SW480 (cell line): ENCODE data around the gene NOC4L.

ENCODE experiments used
- DNase-seq: peaks from one replicate; pipeline ENCODE4 v3.0.0-alpha.2; 2016; ENCODE audit warnings: low spot score

The NOC4L gene

GRCh38 chr12:132197581-132198354, 53.5 kb downstream of the NOC4L start:
- no peak for DNase-seq

DNA sequence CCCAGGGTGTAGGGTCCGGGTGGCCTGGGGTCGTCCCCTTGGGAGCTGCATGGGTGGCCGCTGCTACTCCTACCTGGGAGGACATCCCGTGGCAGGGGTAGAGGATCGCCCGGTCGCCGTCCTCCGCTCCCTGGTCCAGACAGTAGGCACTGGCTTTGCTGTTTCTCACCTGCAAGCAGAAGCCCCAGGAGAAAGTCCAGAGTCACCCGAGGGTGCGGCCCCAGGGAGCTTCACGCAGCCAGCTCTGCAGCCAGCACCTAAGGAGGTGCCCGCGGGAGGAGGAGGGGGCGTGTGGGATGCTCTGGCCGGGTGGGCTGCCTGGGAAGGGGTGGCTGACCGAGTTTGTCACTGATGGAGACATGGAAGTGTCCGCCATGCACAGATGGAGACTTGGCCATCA, 54.8 kb downstream of the NOC4L start:
- DNase-seq: no peak

DNA sequence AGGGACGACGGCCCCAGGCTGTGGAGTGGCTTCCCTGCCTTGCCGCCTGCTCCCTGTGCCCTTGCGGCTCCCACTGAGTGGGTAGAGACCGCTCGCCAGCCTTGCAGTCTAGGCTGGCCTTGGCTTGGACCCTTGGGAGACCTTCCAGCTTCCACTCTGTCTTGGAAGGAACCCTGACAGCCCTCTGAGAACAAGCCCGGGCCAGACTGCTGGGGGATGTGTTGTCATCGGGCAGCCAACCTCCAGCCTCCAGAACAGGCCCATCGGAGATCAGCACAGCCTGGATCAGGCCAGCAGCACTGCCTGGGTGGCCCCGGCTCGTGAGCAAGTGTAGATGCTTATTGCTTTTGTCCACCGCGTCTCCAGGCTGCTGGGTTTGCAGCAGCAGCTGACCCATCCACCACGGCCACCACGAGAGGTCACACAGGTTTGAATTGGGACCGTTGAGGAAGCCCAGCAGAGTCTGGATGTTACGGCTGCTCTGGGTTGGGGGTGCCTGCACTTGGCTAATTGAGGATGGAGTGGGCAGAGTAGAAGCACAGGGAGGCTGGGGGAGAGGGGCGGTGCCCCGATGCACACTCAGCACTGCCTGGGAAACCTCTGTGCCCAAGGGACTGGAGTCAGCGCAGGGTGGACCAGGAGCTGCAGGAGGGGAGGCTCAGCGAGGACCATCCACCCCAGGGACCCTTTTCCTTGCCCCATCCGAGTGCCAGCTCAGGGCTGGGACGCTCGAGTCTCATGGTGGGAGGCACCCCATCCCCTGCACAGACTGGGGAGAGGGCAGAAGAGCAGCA, 55.5 kb downstream of the NOC4L start:
- DNase-seq: no peak

DNA sequence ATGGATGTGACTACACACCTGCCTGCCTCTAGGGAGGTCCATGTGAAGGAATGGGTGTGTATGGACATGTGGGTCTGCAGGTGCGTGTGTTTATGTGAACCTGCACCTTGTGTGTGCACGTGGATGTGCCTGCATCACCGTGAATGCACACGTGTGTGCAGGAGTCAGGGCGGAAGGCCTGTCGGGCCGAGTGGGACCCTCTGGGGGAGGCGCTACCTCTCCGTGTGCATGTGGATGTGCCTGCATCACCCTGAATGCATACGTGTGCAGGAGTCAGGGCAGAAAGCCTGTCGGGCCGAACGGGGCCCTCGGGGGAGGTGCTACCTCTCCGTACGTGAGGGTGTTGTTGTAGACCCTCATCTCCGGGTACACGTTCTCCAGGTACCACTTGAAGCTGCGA, 56.5 kb downstream of the NOC4L start:
- no peak for DNase-seq

GRCh38 chr12:132201391-132202120, 57.3 kb downstream of the NOC4L start:
- DNase-seq: no peak
